Cerebellar nuclear complex (tissue), 1 donor: ENCODE data around the gene RAD51B.

Experiments
- DNase-seq, 2 experiments: peaks; one replicate each; lab custom pipeline; 2025; lab: John Stamatoyannopoulos, UW

RAD51B gene

DNA sequence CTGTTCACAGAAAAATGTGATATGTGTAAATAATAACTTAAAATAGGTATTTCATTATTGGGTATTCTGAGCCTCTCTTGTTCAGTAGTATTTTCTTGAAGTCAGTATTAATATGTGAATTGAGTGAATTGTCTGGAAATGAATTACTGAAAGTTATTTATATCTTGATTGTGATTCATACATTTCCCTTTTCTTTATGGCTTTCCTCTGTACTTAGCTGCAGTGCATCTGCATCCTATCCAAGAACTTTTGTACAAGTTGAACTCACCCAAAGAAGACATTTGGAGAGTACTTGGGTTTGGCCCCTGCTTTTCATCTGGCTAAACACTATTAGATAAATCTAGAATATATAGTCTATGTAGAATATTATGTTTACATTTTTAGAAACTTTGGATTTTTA is 326.0 kb downstream of the RAD51B start:
- DNase-seq, result no peak

DNA sequence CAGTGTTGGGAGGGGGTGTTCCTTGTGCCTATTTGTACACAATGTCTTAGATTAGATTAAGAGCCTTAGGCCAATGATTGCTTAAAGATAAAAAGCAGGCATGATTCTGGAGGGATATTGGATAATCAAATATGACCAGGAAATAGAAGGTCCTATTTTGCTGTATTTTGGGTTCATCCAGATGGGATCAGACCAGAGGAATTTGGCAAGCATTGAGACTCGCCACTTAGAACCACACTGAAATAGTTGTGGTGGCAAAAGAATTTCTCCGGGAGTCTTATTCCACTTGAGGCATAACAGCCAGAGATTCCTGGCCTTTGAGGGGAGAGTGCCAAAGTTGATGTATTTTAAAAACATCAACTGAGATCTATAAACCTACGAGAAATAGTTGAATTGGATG is 327.2 kb downstream of the RAD51B start:
- DNase-seq, result no peak

DNA sequence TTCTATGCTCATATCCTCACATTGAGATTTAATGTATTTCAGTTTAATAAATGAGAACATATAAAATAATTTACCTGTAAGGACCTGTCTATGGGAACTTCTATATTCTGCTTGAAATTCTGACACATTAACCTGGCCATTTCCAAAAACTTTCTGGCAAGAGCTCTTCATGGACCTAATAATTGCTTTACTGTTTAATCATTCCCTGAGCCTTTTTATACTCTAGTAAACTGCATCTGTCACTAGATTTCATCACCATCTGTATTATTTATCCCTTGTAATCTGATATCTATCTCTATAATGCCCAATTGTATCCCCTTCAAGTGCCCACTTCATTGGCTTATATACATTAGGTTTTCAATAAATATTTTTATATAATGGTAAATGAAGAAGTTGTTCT is 327.7 kb downstream of the RAD51B start:
- no peak for DNase-seq

DNA sequence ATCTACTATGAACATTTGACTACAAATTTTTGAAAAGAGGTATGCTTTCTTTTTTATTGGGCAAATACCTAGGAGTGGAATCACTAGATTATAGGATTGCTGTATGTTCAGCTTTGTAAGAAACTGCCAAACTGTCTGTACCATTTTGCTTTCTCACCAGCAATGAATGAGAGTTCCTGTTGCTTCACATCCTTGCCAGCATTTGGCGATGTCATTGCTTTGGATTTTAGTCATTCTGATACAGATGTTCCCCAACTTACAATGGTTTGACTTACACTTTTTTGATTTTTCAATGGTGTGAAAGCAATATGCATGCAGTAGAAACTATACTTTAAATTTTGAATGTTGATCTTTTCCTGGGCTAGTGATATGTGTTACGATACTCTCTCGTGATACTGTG is 328.7 kb downstream of the RAD51B start:
- no peak for DNase-seq

DNA sequence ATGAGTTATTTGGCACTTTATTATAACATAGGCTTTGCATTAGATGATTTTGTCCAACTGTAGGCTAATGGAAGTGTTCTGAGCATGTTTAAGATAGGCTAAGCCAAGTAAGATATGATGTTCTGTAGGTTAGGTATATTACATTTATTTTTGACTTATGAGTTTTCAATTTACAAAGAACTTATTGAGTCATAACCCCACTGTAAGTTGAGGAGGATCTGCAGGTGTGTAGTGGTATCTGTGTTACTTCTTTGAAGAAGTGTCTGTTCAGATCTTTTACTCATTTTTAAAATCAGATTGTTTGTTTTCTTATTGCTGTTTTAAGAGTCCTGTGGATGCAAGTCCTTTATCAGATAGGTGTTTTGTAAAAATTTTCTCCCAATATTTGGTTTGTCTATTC is 329.2 kb downstream of the RAD51B start:
- no peak for DNase-seq

DNA sequence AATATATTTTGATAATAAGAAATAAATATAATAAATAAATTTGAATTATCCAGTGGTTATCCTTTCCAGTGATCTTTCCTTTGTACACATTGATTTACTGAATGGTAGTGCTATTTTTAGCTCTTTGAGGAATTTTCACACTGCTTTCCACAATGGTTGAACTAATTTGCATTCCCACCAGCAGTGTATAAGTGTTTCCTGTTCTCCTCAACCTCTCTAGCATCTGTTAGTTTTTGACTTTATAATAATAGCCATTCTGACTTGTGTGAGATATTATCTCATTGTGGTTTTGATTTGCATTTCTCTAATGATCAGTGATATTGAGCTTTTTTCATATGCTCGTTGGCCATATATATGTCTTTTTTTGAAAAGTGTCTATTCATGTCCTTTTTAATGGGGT is 333.7 kb downstream of the RAD51B start:
- no peak for DNase-seq

DNA sequence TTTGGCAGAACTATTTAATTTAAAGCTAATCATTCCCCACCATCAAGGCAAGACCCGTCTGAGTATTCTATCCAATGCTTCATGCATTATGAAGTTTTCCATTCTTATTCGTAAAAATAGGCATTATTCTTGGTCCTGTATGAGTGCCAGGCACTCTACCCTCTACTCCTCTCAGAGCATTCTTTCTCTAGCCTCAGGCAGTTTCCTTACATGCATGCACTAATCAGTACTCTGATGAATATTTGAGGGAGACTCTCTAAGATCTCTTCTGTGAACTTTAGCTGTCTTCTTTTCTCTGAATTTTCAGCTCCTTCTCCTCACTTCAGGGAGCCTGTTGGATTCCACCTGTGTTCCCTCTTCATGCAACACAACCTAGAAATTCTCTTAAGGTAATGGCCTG is 334.7 kb downstream of the RAD51B start:
- DNase-seq, result no peak

DNA sequence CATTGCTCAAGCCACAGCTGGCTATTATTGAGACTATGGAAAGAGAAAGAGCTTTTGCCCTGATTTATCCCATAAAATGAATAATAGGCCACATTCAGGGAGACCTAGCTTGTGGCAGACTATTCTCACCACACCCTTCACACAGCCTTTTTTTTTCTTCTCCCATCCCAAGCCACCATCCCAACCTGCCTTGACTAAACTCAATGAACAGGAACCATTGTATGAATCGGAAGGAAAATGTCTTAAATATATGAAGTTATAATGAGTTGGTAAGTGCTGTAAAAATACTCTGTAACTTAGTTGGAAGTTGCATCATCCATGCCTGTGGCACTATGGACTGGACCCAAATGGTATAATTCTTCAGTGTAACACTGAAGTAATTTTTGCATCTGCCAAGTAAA is 338.4 kb downstream of the RAD51B start:
- no peak for DNase-seq

DNA sequence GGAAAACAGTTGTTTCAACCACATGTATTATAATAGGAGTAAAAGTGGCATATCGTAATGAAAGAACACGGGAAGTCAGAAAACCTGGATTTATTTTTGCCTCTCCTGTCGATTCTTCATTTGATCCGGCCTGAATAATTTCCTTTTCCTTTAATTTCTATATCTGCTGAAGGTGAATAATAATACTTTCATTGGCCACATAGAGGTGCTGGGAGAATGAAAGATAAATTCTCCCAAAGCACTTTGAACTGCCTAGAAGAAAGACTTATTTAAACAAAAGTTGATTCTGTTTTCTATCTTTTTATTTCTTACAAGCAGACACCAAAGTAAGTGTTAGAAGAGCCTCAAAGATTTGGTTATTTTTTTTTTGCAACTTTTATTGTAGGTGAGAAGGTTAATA is 339.1 kb downstream of the RAD51B start:
- DNase-seq, result no peak

DNA sequence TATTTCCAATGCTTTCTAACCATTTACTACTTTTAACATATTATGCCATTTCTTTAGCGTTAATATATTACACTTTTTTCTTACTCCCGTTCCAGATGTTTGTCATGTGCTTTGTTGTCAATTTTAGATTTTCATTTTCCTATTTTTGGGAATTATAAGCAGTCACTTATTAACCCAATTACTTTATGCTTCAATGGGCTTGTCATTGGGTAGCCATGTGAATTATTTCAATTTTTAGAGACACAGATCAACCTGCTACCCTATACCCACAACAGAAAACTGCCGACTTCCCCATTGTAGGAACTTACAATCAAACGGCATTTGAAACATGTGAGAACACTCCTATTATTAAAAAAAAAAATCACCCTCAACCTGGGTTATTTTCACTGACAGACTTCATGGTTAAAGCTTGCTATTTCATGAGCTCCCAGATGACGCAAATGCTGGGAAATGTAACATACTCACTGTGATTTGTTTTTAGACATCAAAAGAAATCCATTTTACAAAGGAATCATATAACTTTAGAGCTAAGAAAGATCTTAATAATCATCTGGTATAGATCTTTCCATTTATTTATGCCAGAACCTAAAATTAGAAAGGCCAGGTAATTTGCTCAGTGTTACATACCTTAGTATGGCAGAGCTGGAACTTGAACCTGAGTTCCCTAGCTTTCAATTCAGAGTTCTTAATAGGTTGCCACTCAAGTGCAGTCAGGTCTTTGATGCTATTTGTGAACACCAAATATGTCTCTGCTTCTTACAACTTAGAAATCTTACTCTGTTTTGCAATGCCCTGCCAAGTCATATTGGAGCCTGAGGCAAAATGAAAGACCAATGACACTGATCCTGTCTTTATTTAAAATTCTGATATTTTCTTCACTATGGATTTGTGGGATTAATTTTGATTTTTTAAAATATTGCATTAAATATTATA is 340.4 kb downstream of the RAD51B start:
- DNase-seq, result no peak

DNA sequence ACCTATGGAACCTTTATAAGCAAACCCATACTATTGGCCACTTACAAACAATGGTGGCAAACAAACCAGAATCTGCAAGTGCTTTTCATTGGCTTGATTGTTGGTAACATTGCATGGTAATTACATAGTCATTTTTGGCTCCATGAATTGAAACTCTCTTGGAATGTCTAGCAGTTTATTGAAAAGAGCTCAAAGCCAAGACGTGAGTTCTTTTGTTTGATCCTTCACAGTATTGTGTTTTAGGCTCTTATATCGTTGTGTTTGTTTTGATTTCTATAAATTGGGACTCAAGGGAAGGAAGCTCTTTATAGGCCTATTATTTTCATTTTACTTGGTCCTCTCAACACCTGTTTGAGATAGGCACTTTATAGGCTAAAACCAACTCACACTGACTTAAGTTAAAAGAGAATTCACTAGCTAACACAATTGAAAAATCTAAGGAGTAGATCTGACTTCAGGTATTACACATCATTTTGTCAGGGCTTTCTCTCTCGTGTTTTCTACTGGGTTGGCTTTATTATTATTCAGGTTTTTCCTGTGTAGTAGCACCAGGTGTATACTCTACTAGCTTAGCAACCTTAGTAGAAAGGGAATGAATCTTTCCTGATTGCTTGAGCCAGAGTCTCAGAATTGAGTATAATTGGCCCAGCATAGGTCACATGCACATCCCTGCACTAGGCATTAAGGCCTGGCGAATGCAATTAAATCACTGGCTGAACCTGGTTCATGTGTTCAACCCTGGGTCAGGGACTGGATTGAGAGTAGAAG is 341.4 kb downstream of the RAD51B start:
- no peak for DNase-seq

DNA sequence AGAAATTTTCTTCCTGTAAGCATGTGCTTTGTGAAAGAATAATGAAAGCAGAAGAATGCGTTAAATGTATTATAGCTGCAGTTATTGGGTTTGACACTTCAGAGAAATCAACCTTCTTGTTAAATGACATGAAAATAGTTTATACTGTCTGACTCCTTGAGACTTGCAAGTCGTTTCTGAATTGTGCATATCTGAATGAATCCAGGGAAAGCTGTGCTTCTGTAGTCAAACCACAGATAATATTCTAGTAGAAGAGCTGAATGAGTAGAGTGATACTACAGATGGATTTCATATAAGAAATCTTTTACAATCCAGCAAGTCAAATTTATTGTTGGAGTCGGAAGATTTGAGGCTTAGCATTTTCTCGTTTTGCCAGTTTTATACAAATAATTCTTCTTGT is 343.3 kb downstream of the RAD51B start:
- no peak for DNase-seq

DNA sequence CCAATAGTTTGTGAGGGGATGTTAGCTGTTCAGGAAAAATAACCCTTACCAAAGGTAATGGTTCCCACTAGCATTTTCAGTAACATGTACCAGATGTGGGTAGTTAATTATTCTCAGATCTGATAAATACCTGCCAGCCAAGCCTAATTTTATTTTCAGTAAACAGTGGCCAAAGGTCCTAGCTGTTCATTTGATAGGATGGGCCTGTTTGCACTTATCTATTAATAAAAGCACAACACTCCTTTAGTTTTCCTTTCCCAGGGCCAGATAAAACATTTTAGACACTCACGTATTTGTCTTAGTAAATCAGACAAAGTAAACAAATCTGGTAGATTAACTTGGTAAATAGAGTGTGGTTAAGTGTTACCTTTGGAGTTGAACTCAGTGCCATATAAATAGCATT is 345.1 kb downstream of the RAD51B start:
- no peak for DNase-seq

DNA sequence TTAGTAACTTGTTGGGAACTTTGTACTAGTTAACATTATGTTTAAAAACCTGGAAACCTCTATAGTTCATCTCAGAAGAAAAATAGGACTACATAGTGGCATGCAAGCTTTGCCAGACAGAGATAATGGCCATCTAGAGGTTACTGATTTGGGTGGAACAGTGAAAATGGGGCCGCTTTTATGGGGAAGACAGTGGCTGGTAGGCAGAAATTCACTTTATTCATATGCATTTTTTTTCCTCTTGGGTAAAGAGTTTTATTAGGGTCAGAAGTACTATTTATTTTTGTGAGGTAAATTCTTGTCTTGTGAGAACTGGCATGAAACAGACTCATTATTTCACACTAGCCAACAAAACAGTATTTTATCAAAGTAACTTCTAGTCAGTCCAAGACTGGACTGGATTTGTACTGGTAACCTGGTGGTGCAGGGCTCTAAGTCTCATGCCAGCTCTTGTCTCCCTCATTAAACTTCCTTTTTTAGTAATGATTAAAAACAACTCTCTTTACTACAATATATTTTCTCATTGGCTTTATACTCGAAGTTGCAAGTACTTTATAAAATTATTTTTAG is 345.8 kb downstream of the RAD51B start:
- DNase-seq, result no peak

DNA sequence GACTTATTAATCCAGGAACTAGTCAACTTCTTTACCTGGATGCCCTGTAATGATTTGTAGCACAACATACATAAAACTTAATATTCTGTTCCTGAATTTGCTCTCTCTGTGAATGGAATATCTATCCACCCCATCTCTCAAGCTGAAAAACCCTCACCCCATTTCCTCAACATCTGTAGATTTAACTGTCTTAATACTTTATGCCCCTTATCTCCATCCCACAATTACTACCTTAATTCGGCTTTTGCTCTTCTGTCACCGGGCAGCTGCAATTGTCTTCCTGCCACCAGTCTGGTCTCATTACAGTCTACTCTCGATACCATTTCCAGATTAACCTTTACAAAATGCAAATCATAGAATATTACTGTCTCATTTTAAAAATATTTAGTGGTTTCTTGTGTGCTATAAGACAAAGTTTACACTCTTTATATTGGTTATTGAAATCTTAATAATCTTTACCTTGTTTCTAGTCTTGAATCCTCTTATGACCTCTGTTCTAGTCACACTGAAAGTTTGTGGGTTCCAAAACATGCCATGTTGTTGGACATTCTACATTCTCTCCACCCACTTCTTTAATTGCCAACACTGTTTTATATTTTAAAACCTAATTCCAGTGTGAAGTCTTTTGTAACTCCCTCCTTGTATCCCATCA is 347.3 kb downstream of the RAD51B start:
- DNase-seq, result no peak

DNA sequence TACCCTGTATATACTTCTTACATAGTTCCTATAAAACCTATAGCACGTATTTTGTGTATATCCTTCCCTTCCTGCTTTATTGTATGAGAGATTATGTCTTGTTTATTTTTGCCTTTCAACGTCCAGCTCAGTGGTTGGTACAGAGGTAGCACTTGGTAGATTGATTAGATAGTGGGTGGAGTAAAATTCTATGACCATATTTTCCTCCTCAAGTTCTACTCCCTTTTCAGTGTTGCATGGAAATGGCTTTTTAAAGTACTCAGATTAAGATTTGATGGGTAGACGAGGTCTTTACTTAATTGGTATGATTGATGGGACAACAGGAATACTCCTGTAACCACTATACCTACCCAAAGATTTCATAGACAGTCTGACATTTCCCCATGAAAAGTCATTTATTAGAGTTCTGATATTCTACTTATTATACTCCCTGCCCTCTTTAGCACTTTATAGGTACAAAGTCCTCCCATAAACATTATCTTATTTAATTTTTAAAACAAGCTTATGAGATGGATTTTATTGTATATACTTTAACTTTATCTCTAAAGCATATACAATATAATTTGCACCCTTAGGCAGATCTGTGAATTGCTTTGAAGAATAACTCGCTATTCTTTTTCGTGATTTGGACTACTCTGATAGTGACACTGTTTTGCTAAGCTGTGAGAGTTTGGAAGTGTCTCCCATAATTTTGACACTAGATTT is 348.0 kb downstream of the RAD51B start:
- DNase-seq, result no peak

DNA sequence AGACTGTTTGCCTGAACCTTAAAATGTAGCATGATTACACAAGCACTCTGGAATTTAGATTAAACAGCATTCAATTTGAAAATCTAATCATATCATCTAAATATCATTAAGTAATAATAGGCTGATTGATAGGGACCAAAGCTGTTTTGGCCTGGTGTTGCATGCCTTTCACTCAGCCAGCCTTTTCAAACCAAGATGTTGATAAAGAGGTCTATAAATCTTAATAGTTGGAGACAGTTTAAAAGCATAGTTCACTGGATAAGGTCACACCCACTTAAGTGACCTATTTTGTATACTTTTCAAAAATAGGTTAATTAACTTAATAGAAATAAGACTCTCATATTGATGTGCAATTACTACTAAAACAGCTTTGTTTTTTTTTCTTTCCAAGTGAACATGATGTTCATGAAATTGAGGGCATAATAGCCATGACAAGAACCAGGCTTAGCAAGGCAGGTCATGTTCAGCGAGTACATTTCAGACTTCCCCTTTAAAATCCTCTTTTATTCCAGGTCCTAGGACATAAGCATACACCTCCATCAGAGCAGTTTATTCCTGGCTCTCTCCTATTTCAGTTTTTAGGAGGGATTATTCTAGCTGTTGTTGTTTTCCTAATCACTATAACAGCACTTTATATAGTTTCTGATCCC is 349.0 kb downstream of the RAD51B start:
- DNase-seq, result no peak

DNA sequence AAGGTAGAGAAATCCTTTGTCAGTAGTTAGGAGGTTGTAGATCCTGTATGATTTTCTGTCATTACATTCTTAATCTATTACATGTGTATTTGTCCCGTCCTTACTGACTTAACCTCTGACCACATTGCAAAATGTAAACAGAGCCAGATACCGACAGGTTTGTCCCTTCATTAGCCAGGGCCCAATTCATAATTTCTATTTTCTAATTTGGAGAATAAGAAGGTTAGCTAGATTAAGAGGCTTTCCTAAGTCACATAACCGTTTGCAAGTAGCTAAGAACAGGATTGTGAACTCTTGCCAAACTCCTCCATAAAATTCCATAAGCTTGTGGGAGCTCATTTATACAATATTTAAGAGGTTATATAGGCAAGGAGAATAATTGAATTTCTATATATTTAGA is 352.6 kb downstream of the RAD51B start:
- no peak for DNase-seq

DNA sequence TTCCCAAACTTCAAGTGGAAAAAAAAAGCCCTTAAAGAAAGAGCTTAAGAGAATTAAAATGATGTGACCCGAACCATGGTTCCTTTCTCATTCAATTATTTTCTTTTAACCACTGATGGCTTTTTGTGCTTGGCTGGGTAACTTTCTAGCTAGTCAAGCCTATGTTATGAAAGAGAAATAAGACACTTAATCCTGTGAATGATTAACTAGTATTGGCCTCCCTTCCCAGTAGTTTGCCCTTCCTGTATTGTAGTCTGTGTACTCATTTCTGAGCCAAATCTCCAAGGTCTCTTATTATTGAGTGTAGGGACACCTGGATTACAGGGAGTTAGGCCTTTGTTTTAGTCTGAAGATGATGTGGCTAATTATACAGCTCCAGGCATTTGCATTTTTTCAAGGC is 353.0 kb downstream of the RAD51B start:
- DNase-seq, result no peak

DNA sequence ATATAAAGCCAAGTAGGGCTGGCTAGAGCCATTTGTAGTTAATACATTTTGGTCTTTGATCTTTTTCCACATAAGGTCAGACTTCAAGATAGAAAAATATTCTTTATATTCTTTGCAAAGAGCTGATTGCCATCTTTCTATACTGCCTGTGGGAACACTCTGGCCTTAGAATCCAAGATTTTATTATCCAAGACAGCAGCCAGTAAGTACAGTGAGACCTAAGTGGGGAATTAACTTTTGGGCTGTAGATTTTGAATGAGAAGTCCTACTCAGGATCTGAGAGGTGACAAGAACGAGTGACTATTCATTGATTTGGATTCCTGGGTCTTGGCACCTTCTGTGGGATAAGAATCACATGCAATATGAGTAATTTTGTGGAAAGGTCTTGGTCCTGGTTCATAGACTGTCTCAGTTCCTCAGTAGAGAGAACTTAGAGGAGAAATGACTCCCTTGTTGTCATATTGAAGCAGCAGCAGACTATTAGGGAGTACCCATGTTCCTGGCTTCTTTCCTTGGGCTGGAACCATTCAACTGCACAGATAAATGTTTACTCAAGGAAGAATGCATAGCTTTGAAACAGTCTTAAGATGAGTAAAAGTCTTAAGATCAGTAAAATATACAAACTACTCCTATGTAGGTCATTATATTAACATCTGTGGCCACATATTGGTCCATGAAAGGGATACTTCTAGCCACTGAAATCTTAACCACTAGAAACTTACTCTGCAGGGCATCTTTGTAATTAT is 353.8 kb downstream of the RAD51B start:
- DNase-seq, result no peak

DNA sequence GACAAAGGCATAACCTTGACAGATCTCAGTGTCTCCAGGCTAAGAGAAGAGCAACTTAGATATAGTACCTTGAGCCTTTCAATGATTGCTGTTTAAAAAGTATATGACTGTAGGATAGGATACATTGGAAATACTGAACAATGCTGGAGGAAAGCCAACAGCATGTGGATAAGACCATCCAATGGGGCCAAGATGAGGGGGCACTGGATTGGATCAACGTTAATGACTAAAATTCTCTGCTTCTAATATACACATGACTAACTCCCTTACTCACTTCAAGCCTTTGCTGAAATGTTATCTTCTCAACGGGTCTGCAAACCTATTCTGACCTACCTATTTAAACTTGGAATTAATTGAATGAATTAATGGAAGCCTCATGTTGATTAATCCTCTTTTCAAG is 354.9 kb downstream of the RAD51B start:
- DNase-seq, result no peak
